Measurements from ENCODE around the gene PIH1D2.

The PIH1D2 gene

DNA sequence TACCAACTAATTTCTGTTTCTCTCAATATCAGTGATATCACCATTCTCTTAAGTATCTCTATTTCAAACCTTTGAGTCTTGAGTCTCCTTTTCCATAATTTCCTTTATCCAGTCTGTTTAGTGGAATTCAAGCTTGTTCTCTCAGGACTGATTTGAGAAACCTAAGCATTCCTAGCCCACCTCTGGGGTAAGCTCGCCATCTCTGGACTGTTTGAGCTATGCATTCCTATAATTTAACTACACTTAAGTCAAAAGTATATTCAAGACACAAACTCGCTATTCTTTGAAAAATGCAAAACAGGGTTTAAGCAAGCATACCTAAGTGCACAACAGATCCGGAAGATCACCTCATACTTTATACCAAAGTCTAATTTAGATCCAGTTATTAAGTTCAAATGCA, 50.7 kb downstream of the PIH1D2 start:
- Histone ChIP-seq H3K4me3 (ENCODE audit: low read depth, low read length) (no peak overlapping the region), H3K9ac (no peak overlapping the region), H3K4me2 (ENCODE audit: low read length) (no peak overlapping the region), H3K36me3 (ENCODE audit: control insufficient read depth, insufficient read depth, low read length) (no peaks in the 10 kb centered on the region), H3K27ac (no peak overlapping the region), H3K9me3 (ENCODE audit: control insufficient read depth, low read length) (no peaks in the 10 kb centered on the region), H2AFZ (no peak overlapping the region), H3K79me2 (no peaks in the 10 kb centered on the region), H3K27me3 (ENCODE audit: control insufficient read depth, insufficient read depth, low read length) (no peaks in the 10 kb centered on the region), H3K4me1 (no peaks in the 10 kb centered on the region)
- TF ChIP-seq, protein P1, sequence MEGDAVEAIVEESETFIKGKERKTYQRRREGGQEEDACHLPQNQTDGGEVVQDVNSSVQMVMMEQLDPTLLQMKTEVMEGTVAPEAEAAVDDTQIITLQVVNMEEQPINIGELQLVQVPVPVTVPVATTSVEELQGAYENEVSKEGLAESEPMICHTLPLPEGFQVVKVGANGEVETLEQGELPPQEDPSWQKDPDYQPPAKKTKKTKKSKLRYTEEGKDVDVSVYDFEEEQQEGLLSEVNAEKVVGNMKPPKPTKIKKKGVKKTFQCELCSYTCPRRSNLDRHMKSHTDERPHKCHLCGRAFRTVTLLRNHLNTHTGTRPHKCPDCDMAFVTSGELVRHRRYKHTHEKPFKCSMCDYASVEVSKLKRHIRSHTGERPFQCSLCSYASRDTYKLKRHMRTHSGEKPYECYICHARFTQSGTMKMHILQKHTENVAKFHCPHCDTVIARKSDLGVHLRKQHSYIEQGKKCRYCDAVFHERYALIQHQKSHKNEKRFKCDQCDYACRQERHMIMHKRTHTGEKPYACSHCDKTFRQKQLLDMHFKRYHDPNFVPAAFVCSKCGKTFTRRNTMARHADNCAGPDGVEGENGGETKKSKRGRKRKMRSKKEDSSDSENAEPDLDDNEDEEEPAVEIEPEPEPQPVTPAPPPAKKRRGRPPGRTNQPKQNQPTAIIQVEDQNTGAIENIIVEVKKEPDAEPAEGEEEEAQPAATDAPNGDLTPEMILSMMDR (IDR thresholded peaks at IDR 0.05): no peak

DNA sequence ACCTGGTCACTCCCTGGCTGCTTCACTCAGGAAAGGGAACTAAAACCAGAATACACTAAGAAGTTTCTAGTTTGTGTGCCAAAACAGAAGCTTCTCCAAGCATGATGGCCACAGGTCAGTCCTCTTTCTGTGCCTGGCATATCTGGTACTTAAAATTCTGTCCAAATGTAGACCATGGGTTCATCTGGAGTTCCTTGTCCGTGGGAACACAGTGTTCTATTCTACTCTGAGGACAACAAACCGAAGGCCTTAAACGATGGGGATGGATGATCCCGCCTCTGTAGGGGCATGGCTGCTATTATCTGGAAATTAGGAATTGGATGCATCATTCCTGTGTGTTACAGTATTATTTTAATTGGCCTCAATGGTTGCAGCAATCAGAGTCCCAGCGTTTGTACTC, 54.8 kb downstream of the PIH1D2 start:
- no peaks in the 10 kb centered on the region for H3K79me2 ChIP-seq
- H3K27ac ChIP-seq: no peak overlapping the region
- no peaks in the 10 kb centered on the region for H3K27me3 ChIP-seq (ENCODE audit: control insufficient read depth, insufficient read depth, low read length)
- H3K36me3 ChIP-seq (ENCODE audit: control insufficient read depth, insufficient read depth, low read length): no peaks in the 10 kb centered on the region
- H3K4me3 ChIP-seq (ENCODE audit: low read depth, low read length): no peak overlapping the region
- TF ChIP-seq, protein P1 (IDR thresholded peaks at IDR 0.05): no peak
- no peak overlapping the region for H3K9ac ChIP-seq
- peaks cover 3% of the 10 kb centered on the region for H3K4me1 ChIP-seq
- H3K4me2 ChIP-seq (ENCODE audit: low read length): no peak overlapping the region
- H3K9me3 ChIP-seq (ENCODE audit: control insufficient read depth, low read length): no peaks in the 10 kb centered on the region
- H2AFZ ChIP-seq: no peak overlapping the region

All from parathyroid adenoma (tissue), 2 donors.